NCI-H2029 (cell line): ENCODE measurements around the gene NASP.

Experiments
- DNase-seq: peaks from one replicate; lab custom pipeline; 2025; lab: John Stamatoyannopoulos, UW

The NASP gene

DNA sequence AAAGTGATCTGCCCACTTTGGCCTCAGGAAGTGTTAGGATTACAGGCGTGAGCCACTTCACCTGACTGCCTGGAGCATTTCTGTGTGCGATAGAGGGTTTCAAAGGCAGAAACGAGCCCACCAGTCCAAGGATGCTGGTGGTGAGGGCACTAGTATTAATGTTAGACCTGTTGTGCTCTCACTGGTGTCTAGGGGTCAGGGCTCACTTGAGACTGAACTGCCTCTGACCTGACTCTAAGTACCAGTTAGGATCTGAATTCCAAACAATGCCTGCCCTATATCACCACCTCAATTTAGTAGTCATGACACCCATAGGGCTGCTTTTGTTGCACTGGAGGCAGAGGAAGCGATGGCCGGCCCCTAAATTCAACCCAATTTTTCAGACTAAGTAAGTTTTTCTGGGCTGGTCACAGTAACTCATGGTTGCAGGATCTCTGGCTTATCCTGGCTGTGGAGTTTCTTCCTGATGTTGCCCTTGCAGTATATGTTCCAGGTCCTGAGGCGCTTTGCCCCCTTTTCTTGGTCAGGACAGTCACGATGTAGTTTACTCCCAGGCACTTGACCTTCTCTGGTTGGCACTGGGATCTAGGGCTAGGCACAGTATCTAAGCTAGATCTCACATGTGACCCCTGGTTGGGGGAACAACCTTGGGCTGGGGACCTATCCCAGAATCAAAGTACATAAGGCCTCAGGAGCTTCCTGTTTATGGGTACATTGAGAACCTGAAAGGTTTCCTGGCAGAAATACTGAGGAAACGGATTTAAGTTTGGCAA, 35.5 kb downstream of the NASP start:
- no peak for DNase-seq

DNA sequence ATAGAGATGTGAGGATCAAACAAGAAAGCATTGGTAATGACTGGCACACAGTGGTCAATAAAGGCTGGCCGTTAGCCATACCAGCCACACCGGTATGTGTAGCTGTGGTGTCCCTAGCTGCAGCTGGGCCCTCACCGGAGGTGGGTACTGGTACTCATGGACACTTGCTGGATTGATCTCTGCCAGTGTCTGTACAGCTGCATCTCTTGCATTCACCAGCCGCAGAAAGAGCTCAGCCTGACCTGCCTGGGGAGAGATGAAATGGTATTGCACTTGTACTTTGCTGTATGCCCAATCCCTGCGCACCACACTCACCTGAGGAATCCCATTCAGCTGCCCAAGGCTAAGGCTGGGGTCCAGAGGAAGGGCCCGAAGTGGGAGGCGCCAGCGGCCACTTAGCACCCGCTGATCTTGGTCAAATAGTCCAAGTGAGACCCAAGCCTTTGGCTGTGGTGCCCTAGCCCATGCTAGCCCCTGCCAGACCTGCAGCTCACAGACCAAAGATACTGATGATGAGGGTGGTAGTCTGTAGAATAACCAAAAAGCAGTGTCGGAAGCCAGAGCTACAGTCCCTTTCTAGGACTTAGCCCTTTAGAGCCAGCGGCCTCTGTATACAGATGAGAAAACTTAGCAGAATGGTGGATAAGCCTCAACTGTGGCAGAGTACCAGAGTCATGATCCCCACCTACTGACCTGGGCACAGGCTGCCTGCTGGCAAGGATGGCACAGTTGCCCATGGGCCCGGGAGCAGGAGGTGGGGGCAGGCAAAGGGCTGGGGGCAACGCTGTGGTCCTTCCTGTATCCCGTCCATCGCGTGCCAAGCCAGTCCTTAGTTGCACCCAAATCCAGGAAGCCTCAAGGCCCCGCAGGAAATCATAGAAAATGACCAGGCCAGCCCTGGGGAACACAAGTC, 37.0 kb downstream of the NASP start:
- DNase-seq = no peak

DNA sequence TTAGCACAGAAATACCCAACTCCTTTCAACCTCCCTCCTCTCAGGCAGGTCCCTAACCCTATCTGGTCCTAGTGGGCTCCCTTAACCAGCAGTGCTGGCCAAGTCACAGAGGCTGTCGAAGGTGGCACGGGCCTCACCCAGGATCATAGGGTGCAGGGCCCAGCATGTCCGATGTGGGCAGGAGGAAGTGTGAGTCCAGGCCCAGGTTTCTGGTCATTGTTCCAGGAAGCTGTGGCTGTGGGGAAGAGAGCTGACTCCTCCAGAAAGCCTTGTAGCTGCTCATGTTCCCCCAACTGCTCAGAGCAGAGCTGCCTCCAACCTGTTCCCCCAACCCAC, 37.6 kb downstream of the NASP start:
- no peak for DNase-seq

DNA sequence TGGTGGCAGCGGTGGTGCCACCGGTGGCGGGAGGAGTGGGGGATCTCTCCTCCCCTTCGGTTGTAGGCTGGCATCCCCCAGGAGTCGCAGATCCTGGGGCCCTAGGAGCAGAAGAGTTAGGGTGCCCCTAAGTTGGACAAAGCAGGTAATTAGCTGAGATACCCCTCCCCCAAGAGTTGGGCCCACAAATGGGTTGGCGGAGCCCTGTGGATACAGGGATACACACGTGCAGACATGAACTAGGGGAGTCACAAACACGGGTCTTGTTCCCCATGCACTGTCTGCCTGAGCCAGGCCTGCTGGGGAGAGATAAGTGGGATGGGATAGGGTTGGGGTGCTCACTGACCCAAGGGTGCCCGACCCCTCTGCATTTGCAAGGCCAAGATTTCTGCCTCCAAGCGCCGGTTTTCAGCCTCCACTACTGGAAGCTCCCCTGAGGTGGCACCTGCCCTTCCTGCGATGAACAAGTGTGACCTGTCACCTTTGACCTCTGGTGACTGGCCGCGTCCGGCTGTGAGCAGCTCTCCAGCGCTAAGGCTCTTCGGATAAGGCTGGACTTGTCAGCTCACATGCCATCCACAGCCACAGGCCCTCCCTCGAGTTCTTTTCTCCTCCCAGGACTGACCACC, 38.2 kb downstream of the NASP start:
- DNase-seq = no peak

DNA sequence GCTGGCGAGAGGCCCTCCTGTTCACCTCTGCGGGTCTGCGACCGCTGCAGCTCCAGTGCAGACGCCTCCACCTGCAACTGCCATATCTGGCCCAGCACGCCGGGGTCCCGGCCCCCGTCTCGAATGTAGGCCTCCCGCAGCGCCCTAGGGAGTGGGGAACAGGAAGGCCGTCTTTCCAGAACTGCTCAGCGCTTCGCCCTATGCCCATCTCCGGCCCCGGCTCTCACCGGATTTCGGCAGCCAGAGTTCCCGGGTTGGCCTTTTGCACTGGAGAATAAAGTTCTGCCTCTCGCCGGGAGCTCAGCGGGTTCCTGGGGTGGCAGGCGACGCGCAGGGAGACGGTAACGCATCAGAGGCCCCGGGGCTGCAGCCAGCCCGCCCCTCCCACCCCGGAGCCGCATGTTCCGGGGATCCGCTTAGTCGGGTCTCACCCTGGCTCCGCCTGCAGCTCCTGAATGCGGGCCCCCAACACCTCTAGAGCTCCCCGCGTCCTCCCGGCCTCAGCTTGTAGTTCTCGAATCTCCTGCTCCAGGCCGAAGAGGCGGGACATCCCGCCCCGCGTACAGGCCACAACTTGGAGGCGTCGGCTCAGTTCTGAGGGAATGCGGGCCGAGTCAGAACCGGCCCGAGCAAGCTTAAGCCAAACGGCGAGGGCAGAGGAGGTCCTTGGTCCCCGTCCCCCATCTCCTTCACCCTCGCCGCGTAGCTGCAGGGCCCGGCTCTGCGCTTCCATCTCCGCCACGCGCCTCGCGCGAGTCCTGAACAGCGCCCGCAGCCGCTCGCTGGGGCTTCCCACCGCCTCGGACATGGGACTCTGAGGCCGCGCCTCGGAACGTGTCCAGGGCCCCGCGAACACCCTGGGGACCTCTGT, 38.9 kb downstream of the NASP start:
- no peak for DNase-seq

DNA sequence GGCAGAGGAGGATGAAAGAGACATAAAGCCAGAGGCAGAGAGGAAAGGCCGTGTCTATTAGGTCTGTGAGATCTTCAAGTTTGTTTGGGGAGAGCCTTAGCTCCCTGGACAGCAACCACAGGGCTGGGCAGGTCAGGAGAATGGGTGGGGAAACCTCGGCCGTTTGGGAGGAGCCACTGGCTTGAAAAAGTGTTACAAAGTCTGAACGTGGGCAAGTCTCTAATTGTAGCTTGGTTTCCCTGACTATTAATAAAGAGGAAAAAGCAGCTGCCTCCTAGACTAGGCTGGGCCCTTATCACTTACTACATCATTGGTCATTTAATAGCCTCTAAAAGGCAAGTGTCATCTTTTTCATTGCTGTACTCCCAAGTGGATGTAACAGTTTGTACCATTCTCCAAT, 40.1 kb downstream of the NASP start, which contains the start of gene CCDC17:
TSS of gene CCDC17 (minus strand) at position 83 of the 400 bp plus-strand sequence. CDS start 145 bp downstream, outside the sequence.
- DNase-seq = no peak

DNA sequence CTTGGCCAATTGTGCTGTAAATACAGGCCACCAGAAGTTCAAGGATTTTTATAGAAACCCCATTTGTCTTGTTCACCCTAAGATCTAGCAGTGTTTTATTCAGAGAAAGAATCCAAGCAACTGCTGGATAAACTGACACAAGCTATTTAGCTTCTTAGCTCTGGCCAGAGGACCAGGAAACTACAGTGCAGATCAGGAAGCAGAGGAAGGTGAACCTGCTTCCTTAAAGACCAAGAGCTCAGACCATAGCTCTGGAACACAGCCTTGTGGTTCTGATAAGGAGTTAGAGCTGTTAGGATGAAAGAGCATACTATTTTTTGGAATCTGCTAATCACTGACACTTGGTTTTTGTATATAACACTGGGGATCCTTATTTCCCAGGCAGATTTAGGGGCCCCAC, 45.2 kb downstream of the NASP start:
- no peak for DNase-seq

DNA sequence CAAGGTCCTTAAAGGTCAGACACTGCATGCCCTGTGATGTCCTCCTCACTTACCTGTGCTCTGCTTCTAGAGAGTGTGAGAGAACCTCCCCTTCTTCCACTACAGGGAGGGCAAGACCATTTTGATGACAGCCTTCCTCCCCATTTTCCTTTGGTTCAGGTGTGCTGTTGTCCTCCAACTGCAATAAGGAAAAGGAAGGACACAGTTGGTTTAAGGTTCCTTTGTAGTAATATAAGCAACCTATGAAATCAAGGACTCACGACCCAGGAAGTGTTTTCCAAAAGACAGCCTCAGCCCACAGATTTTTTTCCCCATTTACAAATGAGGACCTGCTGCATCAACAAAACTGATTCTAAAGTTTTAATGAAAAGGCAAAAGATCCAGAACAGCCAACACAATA, 46.6 kb downstream of the NASP start:
- DNase-seq = no peak

DNA sequence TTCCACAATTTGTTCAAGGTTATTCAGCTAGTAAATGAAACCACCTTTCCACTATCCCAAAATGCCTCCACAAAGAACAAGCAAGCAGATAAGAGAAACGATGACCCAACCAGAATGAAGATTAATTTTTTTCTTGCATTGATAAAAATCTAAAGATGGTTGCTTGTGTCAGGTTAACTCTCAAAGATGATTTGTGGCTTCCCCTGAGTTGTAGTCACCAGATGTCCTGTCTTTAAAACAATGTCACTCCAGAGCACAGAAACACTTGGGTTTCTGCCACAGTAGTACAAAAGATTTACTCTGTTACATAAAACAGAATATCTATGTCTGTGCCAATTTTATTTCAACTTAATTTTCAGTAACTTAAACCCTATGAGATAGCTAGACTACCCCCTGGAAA, 51.4 kb downstream of the NASP start:
- no peak for DNase-seq

DNA sequence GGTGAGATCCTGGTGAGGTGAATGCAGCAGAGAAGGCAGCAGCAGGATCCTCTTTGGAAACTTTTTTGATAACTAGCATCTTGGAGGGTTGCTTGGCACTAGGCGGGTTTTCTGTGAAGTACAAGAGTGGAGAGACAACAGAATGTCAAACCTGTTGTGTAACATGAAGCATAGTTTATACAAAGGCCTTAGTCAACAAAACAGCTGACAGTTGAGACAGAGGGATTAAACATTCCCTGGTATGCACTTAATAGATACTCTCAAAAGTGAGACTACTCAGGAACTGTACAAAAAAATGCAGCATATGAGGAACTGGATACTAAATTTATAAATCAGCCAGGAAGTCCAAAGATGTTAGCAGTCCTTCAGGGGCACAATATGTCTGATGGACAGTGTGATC, 56.5 kb downstream of the NASP start:
- DNase-seq = no peak

DNA sequence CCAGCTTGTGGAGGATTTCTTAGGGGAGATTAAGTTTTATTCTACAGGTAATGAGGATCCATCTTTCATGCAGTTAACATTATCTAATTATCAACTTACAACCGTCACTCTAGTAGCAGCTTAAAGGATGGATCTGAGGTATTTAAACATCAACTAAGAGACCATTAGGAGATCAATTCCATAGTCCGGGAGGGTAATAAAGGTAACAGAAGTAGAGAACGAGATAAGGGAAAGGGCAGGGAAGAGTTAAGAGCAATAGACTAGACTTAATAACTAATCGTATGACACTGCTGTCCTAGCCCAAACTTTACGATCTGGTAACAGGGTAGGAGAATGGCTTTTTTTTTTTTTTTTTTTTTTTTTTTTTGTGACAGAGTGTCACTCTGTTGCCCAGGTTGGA, 59.5 kb downstream of the NASP start:
- no peak for DNase-seq

DNA sequence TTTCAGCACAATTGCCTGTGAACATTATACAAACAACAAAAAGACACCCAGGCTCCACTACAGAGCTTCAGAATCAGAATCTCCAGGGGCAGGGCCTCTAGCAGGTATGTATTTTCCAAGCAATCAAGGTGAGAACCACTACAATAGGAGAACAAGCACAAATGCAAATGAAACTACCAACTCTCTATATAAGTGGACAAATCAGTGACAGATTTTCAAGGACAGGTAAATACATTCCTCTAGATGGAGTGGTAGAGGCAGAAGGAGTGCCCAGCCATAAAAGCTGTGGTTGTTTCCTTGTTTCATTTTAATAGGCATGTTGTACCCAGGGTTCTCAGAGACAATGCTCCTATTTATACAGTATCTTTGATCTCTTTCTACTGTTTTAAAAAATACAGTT, 60.1 kb downstream of the NASP start:
- peak; percentile 71 for DNase-seq

DNA sequence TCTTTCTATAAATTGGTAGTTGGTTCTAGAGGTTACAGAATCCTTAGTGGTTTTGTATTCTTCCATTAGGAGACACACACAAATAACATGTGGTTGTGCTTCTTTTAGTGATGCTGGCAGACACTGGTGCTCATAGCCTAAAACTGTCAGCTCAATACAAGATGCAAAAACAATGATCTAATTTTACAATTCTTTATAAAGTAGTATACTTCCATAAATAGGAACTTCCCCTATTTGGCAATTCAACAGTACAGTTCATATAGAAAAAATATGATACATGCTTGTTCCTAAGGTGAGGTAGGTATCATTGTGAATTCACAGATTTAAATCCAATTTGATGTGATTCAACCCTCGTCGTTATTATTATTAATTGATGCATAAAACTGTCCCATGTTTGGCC, 60.8 kb downstream of the NASP start:
- no peak for DNase-seq

DNA sequence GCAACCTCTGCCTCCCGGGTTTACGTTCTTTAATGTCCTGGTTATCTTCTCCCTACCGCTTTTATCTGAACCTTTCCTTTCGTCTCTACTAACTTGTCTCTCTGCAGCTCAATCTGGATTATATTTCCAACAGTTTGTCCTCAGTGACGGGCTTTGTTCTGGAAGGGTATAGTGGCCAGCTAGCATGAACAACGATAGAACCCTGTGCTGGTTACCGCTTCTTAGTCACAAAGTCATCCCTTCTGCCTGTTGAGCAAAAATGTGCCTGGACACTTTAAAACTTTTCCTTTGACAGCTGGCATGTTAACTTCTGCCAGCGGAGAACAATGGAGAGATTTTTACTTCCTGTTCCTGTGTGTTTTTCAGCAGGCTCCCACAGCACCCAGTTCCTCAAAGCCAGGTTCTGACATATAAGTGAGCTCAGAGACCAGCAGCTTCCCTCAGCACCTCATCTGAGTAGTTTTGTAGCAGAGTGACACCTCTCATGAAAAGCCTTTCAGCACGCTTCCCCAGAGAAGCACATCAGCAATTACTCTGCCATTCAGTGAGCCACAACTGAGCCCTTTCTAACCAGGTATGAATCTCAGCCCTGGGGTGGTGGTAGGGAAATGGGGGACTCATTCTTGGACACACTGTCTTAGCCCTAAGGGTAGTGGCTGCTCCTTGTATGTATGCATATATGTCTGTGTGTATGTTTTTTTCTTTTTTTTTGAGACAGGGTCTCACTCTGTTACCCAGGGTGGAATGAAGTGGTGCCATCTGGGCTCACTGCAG, 63.6 kb downstream of the NASP start:
- no peak for DNase-seq

DNA sequence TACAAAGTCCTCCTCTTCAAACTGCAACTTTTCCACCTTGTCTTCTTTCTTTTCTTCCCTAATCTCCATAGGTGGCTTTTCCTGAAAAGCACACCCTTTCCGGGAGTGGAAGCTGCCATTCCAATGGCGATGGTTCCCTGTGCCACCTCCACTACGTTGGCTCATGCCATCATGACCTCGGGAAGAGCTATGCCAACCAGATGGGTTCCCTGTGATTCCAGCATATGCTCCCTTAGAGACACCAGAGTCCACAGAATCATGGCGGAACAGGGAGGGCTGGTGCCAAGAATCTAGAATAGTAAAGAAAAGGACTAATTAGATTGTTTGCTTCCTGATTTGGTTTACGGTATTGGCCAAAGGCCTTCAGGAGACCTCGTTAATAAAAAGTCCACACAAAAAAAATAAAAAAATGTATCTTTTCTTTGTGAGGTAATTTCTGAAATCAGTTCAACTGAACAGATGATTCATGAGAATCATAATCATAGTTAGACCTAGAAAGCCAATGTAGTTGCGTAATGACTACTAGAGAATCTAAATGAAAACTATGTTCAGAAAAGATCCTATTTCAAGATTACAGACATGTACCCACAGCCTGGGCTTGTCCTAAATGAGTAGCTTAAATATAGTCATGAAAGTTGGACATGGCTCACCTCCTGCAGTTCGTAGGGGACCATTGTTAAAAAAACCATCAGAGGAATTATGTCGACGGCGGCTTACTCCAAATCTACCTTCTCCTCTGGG, 70.9 kb downstream of the NASP start:
- DNase-seq = no peak

DNA sequence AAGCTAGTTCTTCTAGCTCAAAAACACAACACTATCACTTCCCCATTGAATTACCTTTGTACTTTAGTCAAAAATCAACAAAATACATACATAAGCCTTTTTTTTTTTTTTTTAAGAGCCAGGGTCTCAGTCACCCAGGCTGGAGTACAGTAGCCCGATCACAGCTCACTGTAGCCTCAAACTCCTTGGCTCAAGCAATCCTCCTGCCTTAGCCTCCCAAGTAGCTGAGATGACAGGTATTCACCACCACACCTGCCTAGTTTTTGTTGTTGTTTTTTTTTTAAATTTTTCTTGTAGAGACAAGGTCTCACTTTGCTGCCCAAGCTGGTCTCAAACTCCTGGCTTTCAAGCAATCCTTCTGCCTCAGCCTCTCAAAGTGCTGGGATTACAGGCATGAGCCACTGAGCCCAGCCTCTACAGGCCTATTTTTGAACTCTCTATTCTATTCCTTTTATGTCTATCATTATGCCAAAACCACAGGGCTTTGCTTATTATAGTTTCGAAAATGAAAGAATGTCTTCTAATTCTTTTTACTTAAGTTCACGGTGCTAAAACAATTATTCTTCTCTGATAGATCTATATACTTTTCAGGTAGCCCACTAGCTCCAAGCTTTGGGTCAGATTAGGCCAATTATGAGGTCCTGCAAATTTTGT, 72.9 kb downstream of the NASP start:
- no peak for DNase-seq

DNA sequence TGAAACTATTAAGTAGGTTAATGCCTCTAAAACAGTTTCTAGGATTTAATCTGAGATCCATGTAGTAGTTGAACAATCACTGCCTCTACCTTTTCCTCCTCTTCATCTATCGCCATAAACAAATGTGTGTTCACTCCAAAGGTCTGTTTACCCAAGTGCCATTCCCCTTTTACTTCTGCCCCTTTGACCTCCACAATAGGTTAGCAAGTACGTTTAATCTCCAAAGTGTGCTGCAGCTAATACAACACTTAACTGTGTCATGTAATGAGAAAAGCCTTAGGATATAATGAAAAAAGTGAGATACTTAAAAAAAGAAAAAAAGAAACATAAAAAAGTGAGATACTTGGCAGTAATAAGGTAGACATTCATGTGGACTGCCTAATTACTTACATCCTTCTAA, 74.3 kb downstream of the NASP start:
- DNase-seq = no peak

DNA sequence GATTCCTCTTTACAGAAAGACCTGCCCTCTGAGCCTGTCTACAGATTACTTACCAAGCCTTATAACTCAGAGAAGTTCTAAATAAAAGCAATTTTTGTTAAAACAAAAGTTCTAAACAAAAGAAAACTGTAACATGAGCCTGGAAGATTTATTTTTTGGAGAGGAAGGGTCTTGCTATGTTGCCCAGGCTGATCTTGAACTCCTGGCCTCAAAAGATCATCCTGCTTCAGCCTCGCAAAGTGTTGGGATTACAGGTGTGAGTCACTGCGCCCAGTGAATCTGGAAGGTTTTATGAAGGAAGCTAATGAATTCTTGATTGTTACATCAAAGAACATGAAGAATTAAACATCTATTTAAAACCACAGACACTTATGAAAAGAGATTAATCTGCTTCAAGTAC, 75.4 kb downstream of the NASP start:
- no peak for DNase-seq

DNA sequence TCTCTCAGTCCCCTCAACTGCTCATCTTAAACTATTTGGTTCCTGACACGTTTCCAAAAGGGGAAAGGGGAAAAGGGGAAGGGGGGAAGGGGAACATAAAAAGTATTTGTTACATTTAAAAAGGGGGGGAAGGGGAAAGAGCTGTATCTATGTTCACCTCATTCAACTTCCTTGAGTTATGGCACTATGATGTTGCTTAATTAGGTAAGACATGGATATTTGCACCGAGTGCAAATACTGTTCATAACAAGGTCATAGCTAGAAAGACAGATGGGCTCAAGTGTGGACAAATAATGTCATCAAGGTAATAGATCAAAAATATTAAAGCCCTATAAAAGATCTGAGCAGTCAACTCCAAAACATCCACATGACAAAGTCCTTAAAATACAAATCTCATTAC, 76.5 kb downstream of the NASP start:
- DNase-seq = no peak

DNA sequence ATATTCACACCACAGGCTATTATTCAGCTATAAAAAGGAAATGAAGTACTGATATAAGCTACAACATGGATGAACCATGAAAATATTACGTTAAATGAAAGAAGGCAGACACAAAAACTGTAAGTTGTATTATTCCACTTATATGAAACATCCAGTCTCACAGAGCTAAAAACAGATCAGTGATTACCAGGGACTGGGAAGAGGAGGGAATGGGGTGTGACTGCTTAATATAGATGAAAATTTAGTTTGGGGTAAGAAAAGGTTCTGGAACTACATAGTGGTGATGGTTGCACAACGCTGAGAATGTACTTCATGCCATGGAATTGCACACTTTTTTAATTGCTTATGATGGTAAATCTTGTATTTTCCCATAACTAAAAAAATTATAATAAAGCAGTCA, 83.0 kb downstream of the NASP start:
- no peak for DNase-seq
